ENCODE data around the gene PAK3. TPM values are rescaled to one million over a fixed set of nuclear protein-coding genes. Genes with fewer than 3 reads are reported as not detected.

Gene PAK3
- total and polyA plus RNA-seq, 4 donors: 0.10 to 1.4 (median 0.66) TPM

GRCh38 chrX:111145878-111146277 lies 49.9 kb downstream of the PAK3 start:
- Histone ChIP-seq H3K36me3 (ENCODE audit: control insufficient read depth in 4 of 4, insufficient read depth in 4 of 4, low read length in 4 of 4) (no peaks in the 10 kb centered on the region), H3K9me3 (ENCODE audit: control insufficient read depth in 4 of 4, insufficient read depth in 3 of 4, low read length in 3 of 4) (peaks cover 0 to 4% (median 0%) of the 10 kb centered on the region in 4 donors), H3K4me3 (no peak overlapping the region), H3K27me3 (ENCODE audit: control insufficient read depth in 3 of 3, insufficient read depth in 3 of 3, low read length in 2 of 3) (peaks cover 0 to 36% (median 15%) of the 10 kb centered on the region in 3 donors), H3K9ac (ENCODE audit: insufficient read depth in 1 of 2, low read length in 2 of 2) (no peak overlapping the region), H3K27ac (ENCODE audit: low read depth in 1 of 2, low read length in 1 of 2) (no peak overlapping the region), H3K4me1 (ENCODE audit: control insufficient read depth in 5 of 5, insufficient read depth in 5 of 5, low read length in 5 of 5) (no peaks in the 10 kb centered on the region)
- no peak for DNase-seq
- TF ChIP-seq CTCF (IDR thresholded peaks at IDR 0.05; ENCODE audit: control extremely low read depth, extremely low read depth): no peak
- no peak for ATAC-seq (ENCODE audit: insufficient read depth, low FRiP score)

DNA sequence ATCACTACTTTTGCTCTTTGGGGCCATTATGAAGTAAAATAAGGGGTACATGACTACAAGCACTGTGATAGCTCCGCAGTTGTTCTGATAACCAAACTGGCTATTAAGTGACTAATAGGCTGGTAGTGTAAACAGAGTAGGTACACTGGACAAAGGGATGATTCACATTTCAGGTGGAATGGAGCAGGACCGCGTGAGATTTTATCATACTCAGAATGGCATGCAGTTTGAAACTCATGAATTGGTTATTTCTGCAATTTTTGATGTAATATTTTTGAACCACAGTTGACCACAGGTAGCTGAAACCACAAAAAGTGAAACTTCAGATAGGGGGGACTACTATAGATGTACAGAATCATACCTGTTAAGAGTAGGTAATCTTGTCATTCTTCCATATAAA lies 55.8 kb downstream of the PAK3 start:
- no peaks in the 10 kb centered on the region for H3K36me3 ChIP-seq (ENCODE audit: control insufficient read depth in 4 of 4, insufficient read depth in 4 of 4, low read length in 4 of 4)
- H3K27ac ChIP-seq (ENCODE audit: low read depth in 1 of 2, low read length in 1 of 2): no peak overlapping the region
- no peak overlapping the region for H3K9ac ChIP-seq (ENCODE audit: insufficient read depth in 1 of 2, low read length in 2 of 2)
- peaks cover 0 to 34% (median 14%) of the 10 kb centered on the region in 3 donors for H3K27me3 ChIP-seq (ENCODE audit: control insufficient read depth in 3 of 3, insufficient read depth in 3 of 3, low read length in 2 of 3)
- 72 to 94% methylated on average over 3 of the region's 3 CpGs for WGBS, 2 donors
- peaks cover 0 to 4% (median 0%) of the 10 kb centered on the region in 4 donors for H3K9me3 ChIP-seq (ENCODE audit: control insufficient read depth in 4 of 4, insufficient read depth in 3 of 4, low read length in 3 of 4)
- DNase-seq (no peak), ATAC-seq (ENCODE audit: insufficient read depth, low FRiP score) (no peak)
- no peak for TF ChIP-seq CTCF (IDR thresholded peaks at IDR 0.05; ENCODE audit: control extremely low read depth, extremely low read depth)
- no peaks in the 10 kb centered on the region for H3K4me1 ChIP-seq (ENCODE audit: control insufficient read depth in 5 of 5, insufficient read depth in 5 of 5, low read length in 5 of 5)
- H3K4me3 ChIP-seq: no peak overlapping the region

- no peak for ATAC-seq (ENCODE audit: insufficient read depth, low FRiP score)
- no peaks in the 10 kb centered on the region for H3K9me3 ChIP-seq (ENCODE audit: control insufficient read depth in 4 of 4, insufficient read depth in 3 of 4, low read length in 3 of 4)
- WGBS, 2 donors: 76 to 87% methylated on average over 3 of the region's 3 CpGs
Measured at GRCh38 chrX:111159232-111159631, 63.2 kb downstream of the PAK3 start.

More at GRCh38 chrX:111159232-111159631, 63.2 kb downstream of the PAK3 start:
- no peaks in the 10 kb centered on the region for H3K4me1 ChIP-seq (ENCODE audit: control insufficient read depth in 5 of 5, insufficient read depth in 5 of 5, low read length in 5 of 5)
- no peaks in the 10 kb centered on the region for H3K36me3 ChIP-seq (ENCODE audit: control insufficient read depth in 4 of 4, insufficient read depth in 4 of 4, low read length in 4 of 4)
- TF ChIP-seq CTCF (IDR thresholded peaks at IDR 0.05; ENCODE audit: control extremely low read depth, extremely low read depth): no peak
- DNase-seq: no peak
- no peak overlapping the region for H3K4me3 ChIP-seq
- H3K9ac ChIP-seq (ENCODE audit: insufficient read depth in 1 of 2, low read length in 2 of 2): no peak overlapping the region
- no peak overlapping the region for H3K27ac ChIP-seq (ENCODE audit: low read depth in 1 of 2, low read length in 1 of 2)
- peaks cover 0 to 36% (median 17%) of the 10 kb centered on the region in 3 donors for H3K27me3 ChIP-seq (ENCODE audit: control insufficient read depth in 3 of 3, insufficient read depth in 3 of 3, low read length in 2 of 3)
